ENCODE measurements around the gene GABBR2.

DNA sequence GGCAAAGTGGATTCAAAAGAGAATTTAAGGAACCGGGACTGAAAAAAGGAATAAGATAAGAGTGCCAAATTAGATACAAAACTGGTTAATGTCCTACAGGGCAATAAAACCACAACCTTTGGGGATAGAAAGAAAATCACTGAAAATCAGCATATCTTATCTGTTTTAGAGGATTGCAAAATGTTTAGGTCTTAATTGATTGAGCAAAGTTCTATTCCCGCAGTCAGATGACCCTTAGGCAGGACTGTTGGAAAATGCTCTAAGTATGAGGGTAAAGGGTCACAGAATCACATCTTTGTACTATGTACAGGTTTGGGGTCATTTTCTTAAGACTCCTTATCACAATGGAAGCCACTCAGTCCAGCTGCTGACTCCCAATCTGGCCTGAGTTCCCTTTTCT, 129.0 kb downstream of the GABBR2 start:
- TF ChIP-seq POLR2AphosphoS5 (IDR thresholded peaks at IDR 0.05; ENCODE audit: low read depth, low read length) (no peak), POLR2A (IDR thresholded peaks at IDR 0.05; ENCODE audit: low read depth, low read length) (no peak)

All from GM12892 (cell line).